Measurements from ENCODE around the gene RNF8. TPM values are rescaled to one million over a fixed set of nuclear protein-coding genes. Genes with fewer than 3 reads are reported as not detected.
A peak's percentile ranks its signal among the peaks of the same experiment; 100 is the strongest.

Gene RNF8
- total RNA-seq: 10 to 100 TPM; 11.4 to 18.2 (median 14.0) TPM
- 24.2 TPM for total RNA-seq (2013)

- H3K4me3 ChIP-seq (ENCODE audit: low read length): peak within 1 kb of the TSS; percentile 94
- peak within 1 kb of the TSS; percentile 80 to 95 for H3K27ac Mint-ChIP-seq
- no peak for TF ChIP-seq CTCF (IDR thresholded peaks at IDR 0.05)
- no peaks in the 10 kb centered on the region for H3K27me3 Mint-ChIP-seq (ENCODE audit: low read depth in 2 of 2)
- under 1% methylated on average over 53 of the region's 54 CpGs for WGBS (ENCODE audit: insufficient coverage)
- intact Hi-C loops (cut with micrococcal nuclease): no loop called here
- H3K27me3 ChIP-seq (ENCODE audit: control insufficient read depth, insufficient read depth, low read length): no peaks in the 10 kb centered on the region
- peaks cover 50 to 51% of the 10 kb centered on the region in 2 donors for H3K4me1 Mint-ChIP-seq
- peak within 1 kb of the TSS; percentile 97 for H3K4me3 Mint-ChIP-seq
- no peaks in the 10 kb centered on the region for H3K9me3 ChIP-seq (ENCODE audit: control insufficient read depth, insufficient read depth, low read length)
- H3K36me3 Mint-ChIP-seq: no peaks in the 10 kb centered on the region
- peak within 1 kb of the TSS; percentile 44 for H3K27ac ChIP-seq (ENCODE audit: low read length)
- ATAC-seq (peak; percentile 93 to 96 (median 96)), DNase-seq (peak; percentile 81 to 93)
- no peaks in the 10 kb centered on the region for H3K9me3 Mint-ChIP-seq
- H3K36me3 ChIP-seq (ENCODE audit: control insufficient read depth, insufficient read depth, low read length): no peaks in the 10 kb centered on the region
- peaks cover 17% of the 10 kb centered on the region for H3K4me1 ChIP-seq (ENCODE audit: control insufficient read depth, insufficient read depth, low read length)
These were observed at the start of gene RNF8 for GRCh38 chr6:37353761-37354525. Gene RNF8, plus strand, starts transcription at chr6:37353983. Its CDS starts 182 bp downstream, at chr6:37354165.

GRCh38 chr6:37304766-37305165, 49.0 kb upstream of the RNF8 start:
- Histone ChIP-seq H3K27ac (ENCODE audit: low read length) (no peak overlapping the region), H3K9me3 (ENCODE audit: control insufficient read depth, insufficient read depth, low read length) (no peaks in the 10 kb centered on the region), H3K4me1 (ENCODE audit: control insufficient read depth, insufficient read depth, low read length) (no peaks in the 10 kb centered on the region), H3K27me3 (ENCODE audit: control insufficient read depth, insufficient read depth, low read length) (no peaks in the 10 kb centered on the region), H3K4me3 (ENCODE audit: low read length) (no peak overlapping the region), H3K36me3 (ENCODE audit: control insufficient read depth, insufficient read depth, low read length) (peaks cover 39% of the 10 kb centered on the region)
- Mint-ChIP-seq H3K4me3 (no peak overlapping the region), H3K27me3 (ENCODE audit: low read depth in 2 of 2) (no peaks in the 10 kb centered on the region), H3K36me3 (peaks cover 16% of the 10 kb centered on the region), H3K4me1 (no peaks in the 10 kb centered on the region), H3K27ac (no peak overlapping the region), H3K9me3 (no peaks in the 10 kb centered on the region)
- DNase-seq (no peak), ATAC-seq (no peak)
- TF ChIP-seq CTCF (IDR thresholded peaks at IDR 0.05): no peak
- 99% methylated on average over 7 of the region's 7 CpGs for WGBS (ENCODE audit: insufficient coverage)
- intact Hi-C loops (cut with micrococcal nuclease): no loop called here

GRCh38 chr6:37305841-37306425, 47.9 kb upstream of the RNF8 start:
- Histone ChIP-seq H3K36me3 (ENCODE audit: control insufficient read depth, insufficient read depth, low read length) (peaks cover 36% of the 10 kb centered on the region), H3K9me3 (ENCODE audit: control insufficient read depth, insufficient read depth, low read length) (no peaks in the 10 kb centered on the region), H3K4me1 (ENCODE audit: control insufficient read depth, insufficient read depth, low read length) (no peaks in the 10 kb centered on the region), H3K27me3 (ENCODE audit: control insufficient read depth, insufficient read depth, low read length) (no peaks in the 10 kb centered on the region), H3K27ac (ENCODE audit: low read length) (no peak overlapping the region), H3K4me3 (ENCODE audit: low read length) (no peak overlapping the region)
- DNase-seq (no peak), ATAC-seq (no peak)
- Mint-ChIP-seq H3K27me3 (ENCODE audit: low read depth in 2 of 2) (no peaks in the 10 kb centered on the region), H3K9me3 (no peaks in the 10 kb centered on the region), H3K4me3 (no peak overlapping the region), H3K4me1 (no peaks in the 10 kb centered on the region), H3K27ac (no peak overlapping the region), H3K36me3 (peaks cover 16% of the 10 kb centered on the region)
- TF ChIP-seq CTCF (IDR thresholded peaks at IDR 0.05): no peak
- intact Hi-C loops (cut with micrococcal nuclease): no loop called here
- 96% methylated on average over 4 of the region's 4 CpGs for WGBS (ENCODE audit: insufficient coverage)

All from natural killer cell (primary cell).